ENCODE results near the gene CHGA. TPM values are rescaled to one million over a fixed set of nuclear protein-coding genes. Genes with fewer than 3 reads are reported as not detected.

CHGA gene
- total and polyA plus RNA-seq, 10 donors = 0.09 to 0.20 TPM; not detected in 8

- intact Hi-C loops (cut with DNase I; ENCODE audit: low total_unique reads) = no loop called here
- TF ChIP-seq POLR2AphosphoS5 (IDR thresholded peaks at IDR 0.05) = no peak
- no peak for TF ChIP-seq CTCF (IDR thresholded peaks at IDR 0.05 in 8 of 11, conservative IDR thresholded peaks at IDR 0.05 in 3 of 11)
- no peak for TF ChIP-seq POLR2A (IDR thresholded peaks at IDR 0.05)
- WGBS, 5 donors = 48 to 60% (median 51%) methylated on average over 4 to 5 of the region's 5 CpGs
- no peak overlapping the region for H3K4me3 ChIP-seq
- H3K4me1 ChIP-seq = peaks cover 0 to 25% (median 5%) of the 10 kb centered on the region in 6 donors
- peaks cover 0 to 57% (median 19%) of the 10 kb centered on the region in 7 donors for H3K27me3 ChIP-seq (replicated peaks in 1 of 7)
- no peaks in the 10 kb centered on the region for H3K36me3 ChIP-seq
- H3K9me3 ChIP-seq = no peaks in the 10 kb centered on the region
- no peak overlapping the region for H3K27ac ChIP-seq
- DNase-seq = no peak
These were observed 1.3 kb downstream of the CHGA start for GRCh38 chr14:92924247-92924646.

- H3K9me3 ChIP-seq = no peaks in the 10 kb centered on the region
- H3K4me1 ChIP-seq = peaks cover 0 to 25% (median 5%) of the 10 kb centered on the region in 6 donors
- no peak for DNase-seq
- intact Hi-C loops (cut with DNase I; ENCODE audit: low total_unique reads) = no loop called here
- H3K36me3 ChIP-seq = no peaks in the 10 kb centered on the region
- H3K27ac ChIP-seq = no peak overlapping the region
- no peak for TF ChIP-seq POLR2A (IDR thresholded peaks at IDR 0.05)
- TF ChIP-seq CTCF (IDR thresholded peaks at IDR 0.05 in 8 of 11, conservative IDR thresholded peaks at IDR 0.05 in 3 of 11) = no peak
- TF ChIP-seq POLR2AphosphoS5 (IDR thresholded peaks at IDR 0.05) = no peak
- H3K4me3 ChIP-seq = no peak overlapping the region
- WGBS, 5 donors = 72 to 84% (median 78%) methylated on average over 6 of the region's 6 CpGs
- peaks cover 0 to 53% (median 19%) of the 10 kb centered on the region in 7 donors for H3K27me3 ChIP-seq (replicated peaks in 1 of 7)
These were observed 2.5 kb downstream of the CHGA start for GRCh38 chr14:92925446-92925845.

- H3K27me3 ChIP-seq (replicated peaks in 1 of 7) = peaks cover 0 to 46% (median 19%) of the 10 kb centered on the region in 7 donors
- TF ChIP-seq CTCF (IDR thresholded peaks at IDR 0.05 in 8 of 11, conservative IDR thresholded peaks at IDR 0.05 in 3 of 11) = no peak
- TF ChIP-seq POLR2AphosphoS5 (IDR thresholded peaks at IDR 0.05) = no peak
- no peak for TF ChIP-seq POLR2A (IDR thresholded peaks at IDR 0.05)
- no peak for DNase-seq
- H3K9me3 ChIP-seq = no peaks in the 10 kb centered on the region
- H3K36me3 ChIP-seq = no peaks in the 10 kb centered on the region
- H3K4me3 ChIP-seq = no peak overlapping the region
- H3K27ac ChIP-seq = no peak overlapping the region
- WGBS, 5 donors = 74 to 89% (median 87%) methylated on average over 5 of the region's 5 CpGs
- peaks cover 0 to 25% (median 5%) of the 10 kb centered on the region in 6 donors for H3K4me1 ChIP-seq
- intact Hi-C loops (cut with DNase I; ENCODE audit: low total_unique reads) = no loop called here
These were observed 3.4 kb downstream of the CHGA start for GRCh38 chr14:92926180-92926845.

GRCh38 chr14:92926931-92927330 is 4.0 kb downstream of the CHGA start:
- Histone ChIP-seq H3K27me3 (replicated peaks in 1 of 7) (peaks cover 0 to 40% (median 19%) of the 10 kb centered on the region in 7 donors), H3K4me1 (peaks cover 0 to 25% (median 5%) of the 10 kb centered on the region in 6 donors), H3K4me3 (no peak overlapping the region), H3K36me3 (no peaks in the 10 kb centered on the region), H3K9me3 (no peaks in the 10 kb centered on the region), H3K27ac (no peak overlapping the region)
- WGBS, 5 donors = 65 to 85% (median 85%) methylated on average over 3 of the region's 3 CpGs
- DNase-seq = no peak
- intact Hi-C loops (cut with DNase I; ENCODE audit: low total_unique reads) = no loop called here
- TF ChIP-seq POLR2A (IDR thresholded peaks at IDR 0.05) = no peak
- no peak for TF ChIP-seq CTCF (IDR thresholded peaks at IDR 0.05 in 8 of 11, conservative IDR thresholded peaks at IDR 0.05 in 3 of 11)
- no peak for TF ChIP-seq POLR2AphosphoS5 (IDR thresholded peaks at IDR 0.05)
